H54 (cell line): ENCODE results near the gene TMEM82.

Experiments
- DNase-seq: peaks from one replicate; pipeline ENCODE4 v3.0.0; 2011; ENCODE audit warnings: low spot score, mixed read lengths; ENCODE audit not compliant: insufficient read length
- FAIRE-seq: peaks from 3 replicates; lab custom pipeline; 2011; peaks lifted over from hg19 to GRCh38; lab: Jason Lieb, UNC
- POLR2A ChIP-seq: IDR thresholded peaks from 2 replicates; pipeline ENCODE4 v1.6.1; 2011; ENCODE audit warnings: low read depth, mild to moderate bottlenecking, low read length

TMEM82 gene

GRCh38 chr1:15749399-15750291, 7.3 kb downstream of the TMEM82 start:
- no peak for FAIRE-seq
- no peak for TF ChIP-seq POLR2A
- no peak for DNase-seq

- no peak for DNase-seq
- TF ChIP-seq POLR2A: no peak
- FAIRE-seq: no peak
Observed at GRCh38 chr1:15750924-15751323, 8.6 kb downstream of the TMEM82 start.

DNA sequence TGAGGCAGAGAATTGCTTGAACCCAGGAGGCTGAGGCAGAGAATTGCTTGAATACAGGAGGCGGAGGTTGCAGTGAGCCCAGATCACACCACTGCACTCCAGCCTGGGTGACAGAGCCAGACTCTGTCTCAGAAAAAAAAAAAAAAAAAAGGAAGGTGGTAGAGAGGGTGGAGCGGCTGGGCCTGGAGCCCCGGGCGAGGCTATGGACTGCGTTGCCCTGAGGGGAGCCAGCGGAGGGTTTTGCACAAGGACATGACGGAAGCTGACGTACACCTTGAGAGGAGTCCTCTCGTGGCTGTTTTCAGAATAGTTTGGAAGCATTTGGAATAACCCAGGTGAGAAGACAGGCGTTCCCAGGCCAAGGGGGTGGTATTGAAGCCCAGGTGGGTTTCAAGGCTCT, 9.4 kb downstream of the TMEM82 start:
- TF ChIP-seq POLR2A: no peak
- FAIRE-seq (no peak), DNase-seq (no peak)

DNA sequence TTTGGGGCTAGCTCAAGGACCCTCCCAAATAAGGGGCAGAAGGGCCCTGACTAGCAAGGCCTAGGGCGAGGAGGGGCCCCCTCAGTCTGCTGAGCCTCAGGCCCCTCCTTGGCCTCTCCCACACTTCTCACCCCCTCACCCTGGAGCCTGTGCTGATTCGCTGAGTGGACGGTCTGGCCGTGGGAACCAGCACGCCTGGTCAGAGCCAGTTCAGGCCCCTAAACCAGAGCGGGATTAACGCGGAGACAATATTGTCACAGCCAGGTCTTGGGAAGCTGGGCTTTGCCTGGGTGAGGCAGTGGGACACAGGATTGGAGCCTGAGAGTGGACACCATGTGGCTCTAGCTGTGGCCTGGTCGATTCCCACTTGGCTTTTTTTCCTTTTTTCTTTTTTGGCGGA, 11.5 kb downstream of the TMEM82 start:
- no peak for TF ChIP-seq POLR2A
- DNase-seq: no peak
- no peak for FAIRE-seq

DNA sequence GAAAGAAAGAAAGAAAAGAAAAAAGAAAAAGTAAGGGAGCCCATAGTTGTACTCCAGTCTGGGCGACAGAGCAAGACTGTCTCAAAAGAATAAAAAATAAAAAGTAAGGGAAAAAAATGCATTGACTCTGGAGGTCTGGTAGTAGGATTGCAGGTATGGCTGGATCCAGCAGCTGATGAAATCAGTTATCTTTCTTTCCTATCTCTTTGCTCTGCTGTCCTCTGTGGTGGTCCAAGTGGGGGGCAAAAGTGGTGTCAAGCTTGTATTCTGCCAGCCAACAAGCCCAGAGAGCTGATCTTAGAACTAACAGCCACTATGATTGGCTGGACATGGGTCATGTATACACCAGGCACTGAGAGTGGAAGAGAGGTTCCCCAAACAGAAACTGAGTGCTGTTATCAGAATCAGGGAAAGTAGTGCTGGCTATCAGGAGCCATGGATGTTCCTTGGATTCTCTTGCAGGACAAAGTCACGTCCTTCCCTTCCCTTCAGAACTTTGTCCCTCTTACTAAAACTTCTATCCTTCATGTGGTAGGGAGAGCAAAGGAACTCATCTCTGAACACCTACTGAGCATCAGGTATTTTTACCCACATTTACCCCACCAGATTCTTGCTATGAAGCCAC, 12.8 kb downstream of the TMEM82 start:
- FAIRE-seq: no peak
- TF ChIP-seq POLR2A: no peak

DNA sequence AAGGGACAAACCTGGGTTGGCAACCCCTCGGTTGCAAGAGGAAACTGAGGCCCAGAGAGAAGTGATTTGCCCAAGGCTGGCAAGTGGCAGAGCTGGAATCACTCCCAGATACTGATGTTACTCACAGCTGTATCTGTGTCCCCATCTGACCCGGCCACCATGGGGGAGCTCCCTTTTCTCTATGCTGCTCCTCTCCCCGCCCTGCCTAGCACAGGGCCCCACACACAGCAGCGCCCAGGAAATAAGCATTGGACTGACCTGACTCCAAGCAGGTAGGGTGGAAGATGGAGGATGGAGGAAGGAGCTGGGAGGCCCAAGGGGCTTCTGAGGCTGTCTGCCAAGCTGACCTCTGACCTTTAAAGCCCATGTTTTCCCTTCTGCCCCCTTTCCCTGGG, 13.3 kb downstream of the TMEM82 start:
- TF ChIP-seq POLR2A: no peak
- DNase-seq: no peak
- peak; percentile 23 for FAIRE-seq

More for the DNA sequence above, 12.8 kb downstream of the TMEM82 start:
- DNase-seq: no peak

DNA sequence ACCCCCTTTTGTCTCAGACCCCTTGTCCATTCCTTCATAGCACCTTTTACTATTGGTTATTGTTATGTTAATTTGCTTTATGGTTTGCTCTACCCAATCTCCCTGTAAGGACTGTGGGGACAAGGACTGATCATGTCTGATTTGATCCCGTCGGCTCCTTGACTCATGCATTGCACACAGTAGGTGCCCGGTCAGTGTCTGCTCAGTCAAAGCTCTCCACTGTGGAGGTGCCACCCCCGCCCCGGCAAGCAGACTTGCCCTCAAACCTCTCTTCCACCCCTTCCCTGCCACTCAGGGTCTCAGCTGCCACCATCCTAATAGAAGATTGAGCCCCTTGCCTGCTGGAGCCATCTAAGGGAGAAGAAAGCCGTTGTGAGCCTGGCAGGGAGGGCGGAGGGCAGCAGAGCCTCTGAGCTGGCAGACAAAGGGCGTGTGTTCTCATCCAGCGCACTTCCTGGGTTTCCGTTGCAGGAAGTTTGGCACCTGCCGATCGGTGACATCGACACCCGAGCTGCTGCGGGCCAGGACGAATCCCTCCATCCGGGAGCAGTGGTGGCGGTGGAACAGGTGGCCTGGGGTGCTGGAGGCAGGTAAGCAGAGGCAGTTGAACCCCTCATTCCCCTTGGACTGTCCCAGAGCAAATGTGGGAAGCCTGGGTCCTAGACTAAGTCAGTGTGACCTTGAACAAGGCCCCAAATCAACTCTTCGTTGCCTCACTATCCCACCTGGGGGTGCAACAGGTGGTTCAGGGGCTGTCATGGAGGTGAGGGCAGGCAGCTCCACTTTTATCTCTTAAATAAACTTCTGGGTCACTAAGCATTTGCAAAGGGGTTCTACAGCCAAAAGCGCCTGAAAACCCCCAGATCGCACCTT, 14.1 kb downstream of the TMEM82 start:
- peak; percentile 43 for DNase-seq
- FAIRE-seq: no peak
- no peak for TF ChIP-seq POLR2A

DNA sequence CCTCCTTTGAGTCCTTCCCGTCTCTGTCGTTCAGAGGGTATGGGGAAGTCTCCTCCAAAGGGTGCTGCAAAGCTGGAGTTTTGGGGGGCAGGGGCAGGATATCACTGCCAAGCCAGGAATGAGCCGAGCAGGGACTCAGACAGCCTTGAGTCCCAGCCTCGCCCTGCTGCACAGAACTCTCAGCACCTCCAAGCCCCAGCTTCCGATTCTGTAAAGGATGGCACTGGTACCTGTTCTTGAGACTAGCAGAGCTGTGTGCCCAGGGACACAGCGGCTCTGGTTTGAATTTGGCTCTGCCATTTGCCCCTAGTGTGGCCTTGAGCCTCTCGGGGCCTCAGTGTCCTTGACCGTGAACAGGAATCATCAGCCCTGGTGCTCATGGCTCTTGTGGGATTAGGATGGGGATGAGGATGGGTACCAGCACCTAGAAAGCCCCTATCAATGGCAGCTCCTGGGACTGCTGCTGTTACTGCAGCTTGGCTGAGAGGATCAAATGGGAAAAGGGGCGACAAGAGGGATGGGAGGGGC, 14.8 kb downstream of the TMEM82 start:
- DNase-seq (no peak), FAIRE-seq (no peak)
- TF ChIP-seq POLR2A: no peak

DNA sequence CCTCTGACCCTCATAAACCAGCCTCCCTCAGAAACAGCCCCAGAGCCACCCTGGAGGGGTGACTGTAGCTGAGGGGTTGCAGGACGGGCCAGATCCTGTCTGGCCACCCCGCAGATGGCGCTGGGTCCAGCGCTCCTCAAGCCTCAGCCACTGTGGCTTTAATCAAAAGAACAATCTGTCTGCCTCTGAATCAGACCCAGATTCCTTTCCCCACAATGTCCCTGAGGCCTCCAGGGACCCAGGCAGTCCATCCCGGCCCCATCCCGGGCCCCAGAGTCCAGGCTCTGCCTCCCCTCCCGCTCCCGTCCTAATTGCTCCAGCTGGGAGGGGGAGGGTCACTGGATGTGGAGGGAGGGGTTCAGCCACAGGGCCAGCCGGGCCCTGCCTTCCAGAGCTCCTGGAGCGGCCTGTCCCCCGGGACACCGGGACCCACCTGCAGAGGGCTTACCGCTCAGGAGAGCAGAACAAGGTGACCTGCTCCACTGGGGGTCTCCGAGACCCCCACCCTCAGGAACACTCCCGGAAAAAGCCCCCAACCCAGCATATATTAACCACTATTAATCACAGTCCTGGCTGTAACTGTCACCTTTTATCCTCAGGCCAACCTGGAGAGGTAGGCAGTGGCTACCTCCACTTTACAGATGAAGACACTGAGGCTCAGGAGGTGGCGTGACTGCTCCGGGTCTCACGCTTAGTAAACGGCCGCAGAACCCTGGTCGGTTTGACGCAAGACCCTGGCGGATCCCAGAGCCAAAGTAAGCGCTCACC, 15.5 kb downstream of the TMEM82 start:
- DNase-seq: no peak
- FAIRE-seq: no peak
- no peak for TF ChIP-seq POLR2A

DNA sequence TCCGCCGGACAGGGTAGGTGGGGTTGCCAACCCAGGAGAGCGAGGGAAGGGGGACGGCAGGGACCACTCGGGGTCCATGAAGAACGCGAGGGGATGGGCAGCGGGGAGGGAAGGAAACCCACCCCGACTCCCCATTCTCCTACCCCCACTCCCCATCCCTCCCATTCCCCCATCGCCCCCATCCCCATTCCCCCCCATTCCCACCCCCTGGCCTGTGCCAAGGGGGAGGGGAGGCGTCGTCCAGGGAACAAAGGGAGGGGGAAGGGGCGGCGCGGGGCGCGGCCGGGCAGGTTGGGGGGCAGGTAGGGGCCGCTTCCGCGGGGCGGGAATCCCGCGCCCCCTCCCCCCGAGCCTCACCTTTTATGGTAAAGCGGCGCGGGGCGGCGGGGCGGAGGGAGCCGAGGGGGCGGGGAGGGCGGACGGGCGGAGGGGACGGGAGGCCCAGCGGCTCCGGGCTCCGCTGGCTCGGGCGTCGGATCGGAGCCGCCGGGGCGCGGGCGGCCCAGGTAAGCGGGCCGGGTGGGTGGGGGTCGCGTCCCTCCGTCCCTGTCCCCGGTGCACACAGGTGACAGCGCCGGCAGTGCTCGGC, 16.1 kb downstream of the TMEM82 start, which contains the start of gene FBLIM1:
Gene FBLIM1 (plus strand): TSS at position 453 of the 589 bp plus-strand sequence. CDS start 6,189 bp downstream, outside the sequence.
- DNase-seq (no peak), FAIRE-seq (no peak)
- no peak for TF ChIP-seq POLR2A

- no peak for TF ChIP-seq POLR2A
- DNase-seq (no peak), FAIRE-seq (no peak)
Observed at GRCh38 chr1:15758953-15759661, 16.8 kb downstream of the TMEM82 start.

- no peak for TF ChIP-seq POLR2A
- DNase-seq: peak; percentile 68
- no peak for FAIRE-seq
Observed at GRCh38 chr1:15760520-15761211, 18.4 kb downstream of the TMEM82 start.
